ENCODE data around the gene CERK.

CERK gene

DNA sequence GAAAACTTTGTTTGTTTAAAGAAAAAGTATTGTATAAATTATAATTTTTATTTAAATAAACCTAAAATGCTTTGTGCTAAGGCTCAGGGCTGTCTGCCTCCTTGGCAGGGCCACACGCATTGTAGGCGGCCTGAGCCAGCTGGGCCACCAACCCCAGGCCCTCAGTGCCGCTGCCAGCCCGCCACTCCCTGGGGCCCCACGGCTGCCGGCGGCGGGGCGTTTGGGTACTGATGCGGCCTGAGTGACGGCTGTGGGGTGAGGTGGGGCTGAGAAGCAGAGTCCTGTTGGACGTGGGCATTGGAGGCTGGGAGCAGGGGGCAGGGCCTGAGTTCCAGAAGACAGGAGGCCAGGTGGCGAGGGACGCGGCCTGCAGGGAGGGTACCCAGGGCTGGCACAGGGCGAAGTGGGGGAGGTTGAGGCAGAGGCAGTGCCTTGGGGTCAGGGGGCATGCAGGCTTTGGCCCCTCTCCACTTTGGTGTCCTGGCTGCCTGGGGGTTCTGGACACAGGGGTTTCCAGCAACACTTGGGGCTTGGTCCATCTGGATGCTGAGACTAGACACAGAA, 58.3 kb downstream of the CERK start:
- no peak for DNase-seq (ENCODE audit: low spot score)
- FAIRE-seq = no peak

DNA sequence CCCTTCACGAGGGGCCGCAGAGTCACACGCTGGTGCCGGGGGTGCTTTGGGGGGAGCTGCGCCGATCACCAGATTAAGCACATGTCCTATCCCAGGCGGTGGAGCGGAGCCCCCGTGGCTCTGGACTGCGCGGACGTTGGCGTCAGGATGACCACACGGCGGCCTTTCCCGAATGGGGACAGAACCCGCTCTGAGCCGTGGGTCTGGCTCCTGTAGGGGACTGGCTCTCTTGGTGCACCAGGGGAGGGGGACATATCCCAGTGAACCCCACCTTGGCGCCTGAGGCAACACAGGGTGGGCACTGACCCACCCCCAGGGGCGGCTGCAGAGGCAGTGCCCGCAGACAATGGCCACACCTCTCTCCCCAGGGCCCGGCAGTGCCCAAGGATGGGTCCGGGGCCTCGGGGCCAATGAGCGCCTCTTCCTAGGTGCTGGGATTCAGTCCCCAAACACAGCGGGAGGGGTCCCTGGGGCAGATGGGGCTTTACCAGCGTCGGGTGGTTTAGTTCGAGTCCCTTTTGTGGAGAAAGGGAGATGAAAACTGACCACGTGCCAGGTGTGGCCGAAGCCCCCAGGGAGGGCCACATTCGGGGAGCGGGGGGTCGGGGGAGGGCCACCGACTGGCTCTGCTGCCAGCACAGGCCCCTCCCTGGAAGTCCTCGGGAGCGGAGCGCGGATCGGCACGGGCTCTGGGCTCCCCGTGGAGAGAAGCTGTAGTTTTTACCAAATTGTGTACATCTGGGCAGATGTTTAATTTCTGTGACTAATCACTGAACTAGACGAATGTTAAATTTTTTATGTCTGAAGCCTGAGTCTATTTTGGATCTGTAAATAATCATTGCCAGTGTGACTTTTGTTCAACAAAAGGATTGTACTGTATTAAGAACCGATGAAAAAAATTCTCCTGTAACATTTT, 59.0 kb downstream of the CERK start:
- DNase-seq (ENCODE audit: low spot score) (no peak), FAIRE-seq (no peak)

DNA sequence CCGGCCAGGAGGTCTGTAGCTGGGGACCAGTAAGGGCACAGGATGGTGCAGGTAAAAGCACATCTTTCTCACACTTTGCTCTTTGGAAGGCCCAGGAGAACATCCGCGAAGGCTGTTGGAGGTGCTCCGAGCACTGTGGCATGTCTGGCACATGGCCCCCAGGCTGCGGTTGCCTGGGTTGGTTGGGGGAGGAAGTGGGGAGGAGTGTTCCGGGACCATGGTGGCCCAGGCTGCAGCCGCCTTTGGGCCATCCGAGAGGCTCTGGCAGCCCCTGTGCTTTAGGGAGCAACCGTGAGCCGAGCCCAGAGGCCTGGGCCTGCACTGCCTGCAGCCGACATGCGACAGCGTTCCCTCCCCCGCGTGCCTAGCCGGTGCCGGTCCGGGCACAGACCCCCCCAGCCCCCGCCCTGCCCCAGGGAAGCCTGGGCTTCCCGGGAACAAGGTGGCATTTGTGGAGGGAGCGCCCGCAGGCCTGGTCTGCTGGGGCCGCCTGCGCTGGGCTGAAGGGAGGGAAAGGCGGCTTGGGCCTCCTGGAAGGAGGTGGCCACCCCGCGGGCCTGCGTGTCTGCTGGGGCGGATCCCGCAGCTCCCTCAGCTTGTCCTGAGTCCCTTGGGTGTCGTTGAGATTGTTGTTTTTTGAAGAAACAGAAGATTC, 59.9 kb downstream of the CERK start:
- FAIRE-seq (no peak), DNase-seq (ENCODE audit: low spot score) (no peak)

DNA sequence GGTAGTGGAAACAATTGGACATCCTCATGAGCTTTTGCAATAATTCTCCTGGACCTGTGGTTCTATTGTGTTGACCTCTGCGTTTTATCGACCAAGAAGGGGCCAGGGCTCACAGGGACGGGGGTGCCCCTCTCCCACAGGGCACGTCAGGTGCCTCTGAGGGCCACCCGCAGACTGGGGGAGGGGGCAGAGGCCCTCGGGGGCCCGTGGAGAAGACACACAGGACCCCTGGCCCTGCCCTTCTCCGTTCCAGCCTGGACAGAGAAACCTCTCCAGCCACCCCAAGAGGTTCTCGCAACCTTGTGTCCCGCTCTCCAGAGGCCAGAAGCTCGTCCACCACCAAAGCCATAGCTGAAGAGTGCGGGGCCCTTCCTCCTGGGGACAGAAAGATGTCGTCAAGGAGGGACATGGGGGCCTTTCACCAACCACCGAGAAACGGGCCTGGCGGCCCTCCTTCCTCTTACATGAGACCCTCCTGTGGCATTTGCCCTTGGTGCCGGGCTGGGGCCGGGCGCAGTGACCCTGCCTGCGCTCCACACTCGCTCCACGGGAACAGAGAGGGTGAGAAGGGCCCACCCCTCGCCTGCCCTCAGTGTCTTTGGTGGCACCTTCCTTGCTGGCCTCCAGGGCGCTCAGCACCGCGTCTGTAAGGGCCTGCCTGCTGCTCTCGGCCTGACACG, 60.6 kb downstream of the CERK start:
- DNase-seq (ENCODE audit: low spot score) (no peak), FAIRE-seq (no peak)

DNA sequence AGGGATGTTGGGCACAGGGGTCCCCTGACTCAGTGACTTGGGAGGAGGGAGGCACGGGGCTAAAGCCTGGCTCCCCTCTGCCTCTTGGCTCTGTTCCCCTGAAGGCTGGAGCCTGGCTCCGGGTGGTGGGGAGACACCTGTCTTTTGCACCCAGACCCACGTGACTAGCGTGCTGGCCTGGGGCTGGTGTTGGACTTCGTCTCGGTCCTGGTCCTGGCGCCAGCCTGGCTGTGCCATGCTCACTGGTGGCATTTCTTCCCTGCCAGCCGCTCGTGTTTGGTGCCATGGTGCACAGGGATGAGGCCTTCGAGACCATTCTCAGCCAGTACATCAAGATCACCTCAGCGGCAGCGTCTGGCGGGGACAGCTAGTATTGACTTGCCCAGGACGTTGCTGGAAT, 61.2 kb downstream of the CERK start:
- DNase-seq (ENCODE audit: low spot score) (no peak), FAIRE-seq (no peak)

DNA sequence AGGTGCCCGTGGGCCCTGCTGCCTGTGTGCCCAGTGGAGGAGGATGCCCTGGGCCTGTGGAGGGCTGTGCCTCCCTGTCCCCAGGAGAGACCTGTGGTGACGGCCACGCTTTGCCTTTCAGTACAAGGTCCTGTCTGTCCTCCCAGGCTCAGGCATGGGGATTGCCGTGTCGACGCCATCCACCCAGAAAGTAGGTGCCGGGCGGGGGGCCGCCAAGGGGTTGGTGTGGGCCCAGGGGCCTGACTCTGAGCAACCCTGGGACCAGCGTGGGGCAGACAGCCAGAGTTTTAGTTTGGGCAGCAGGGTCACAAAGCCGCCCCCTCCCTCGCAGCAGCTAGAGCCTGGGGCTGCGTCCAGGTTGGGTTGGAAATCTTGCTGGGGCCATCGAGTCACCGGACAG, 61.6 kb downstream of the CERK start:
- no peak for FAIRE-seq
- DNase-seq (ENCODE audit: low spot score) = no peak

DNA sequence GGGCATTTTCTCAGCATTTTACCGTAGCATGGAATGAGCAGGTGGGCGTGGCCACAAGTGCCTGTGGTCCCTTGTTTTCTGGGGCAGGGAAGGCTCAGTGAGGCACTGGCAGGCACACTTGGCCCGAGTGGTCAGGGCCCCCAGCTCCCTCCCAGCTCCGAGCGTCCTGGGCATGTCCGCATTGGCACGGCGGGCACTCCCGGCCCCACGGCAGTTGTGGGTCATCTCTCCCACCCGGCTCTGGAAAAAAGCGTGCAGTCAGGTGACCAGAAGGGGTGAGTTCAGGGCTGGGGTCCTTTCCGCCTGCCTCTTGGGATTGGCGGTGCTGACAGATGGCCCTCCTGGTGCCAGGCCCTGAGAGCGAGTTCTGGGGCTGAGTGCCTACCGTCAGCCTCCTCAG, 62.1 kb downstream of the CERK start:
- DNase-seq (ENCODE audit: low spot score) = no peak
- no peak for FAIRE-seq

DNA sequence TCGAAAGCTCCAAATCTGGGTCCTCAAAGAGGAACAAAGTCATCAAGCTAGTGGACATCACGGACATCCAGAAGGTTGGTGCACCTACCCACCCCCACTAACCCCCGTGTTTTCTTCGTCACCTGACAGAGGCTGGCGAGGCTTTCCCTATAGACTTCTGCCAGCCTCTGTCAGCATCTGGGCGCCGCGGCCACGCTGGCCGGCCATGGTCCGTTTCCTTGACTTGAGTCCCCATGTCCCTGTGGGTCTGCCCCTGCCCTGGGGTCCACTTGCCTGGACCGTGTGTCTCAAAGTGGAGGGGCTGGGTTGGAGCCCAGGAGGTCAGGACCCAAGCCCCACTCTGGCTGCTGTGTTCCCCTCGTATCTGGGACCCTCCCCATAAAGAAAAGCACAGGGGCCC, 62.6 kb downstream of the CERK start:
- FAIRE-seq = no peak
- DNase-seq (ENCODE audit: low spot score) = no peak

DNA sequence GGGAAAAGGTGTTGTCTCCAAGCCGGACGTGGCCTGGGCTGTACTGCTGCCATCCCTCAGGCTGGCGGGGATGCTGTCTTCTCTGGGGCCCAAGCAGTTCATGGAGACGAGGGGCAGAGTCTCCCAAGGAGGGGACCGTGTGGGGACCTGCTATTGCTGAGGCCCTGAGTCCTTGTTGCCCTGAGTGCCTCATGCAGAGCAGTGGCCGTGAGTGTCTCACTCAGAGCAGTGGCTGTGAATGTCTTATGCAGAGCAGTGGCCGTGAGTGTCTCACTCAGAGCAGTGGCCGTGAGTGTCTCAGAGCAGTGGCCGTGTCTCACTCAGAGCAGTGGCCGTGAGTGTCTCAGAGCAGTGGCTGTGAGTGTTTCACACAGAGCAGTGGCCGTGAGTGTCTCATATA, 63.1 kb downstream of the CERK start:
- DNase-seq (ENCODE audit: low spot score) = no peak

DNA sequence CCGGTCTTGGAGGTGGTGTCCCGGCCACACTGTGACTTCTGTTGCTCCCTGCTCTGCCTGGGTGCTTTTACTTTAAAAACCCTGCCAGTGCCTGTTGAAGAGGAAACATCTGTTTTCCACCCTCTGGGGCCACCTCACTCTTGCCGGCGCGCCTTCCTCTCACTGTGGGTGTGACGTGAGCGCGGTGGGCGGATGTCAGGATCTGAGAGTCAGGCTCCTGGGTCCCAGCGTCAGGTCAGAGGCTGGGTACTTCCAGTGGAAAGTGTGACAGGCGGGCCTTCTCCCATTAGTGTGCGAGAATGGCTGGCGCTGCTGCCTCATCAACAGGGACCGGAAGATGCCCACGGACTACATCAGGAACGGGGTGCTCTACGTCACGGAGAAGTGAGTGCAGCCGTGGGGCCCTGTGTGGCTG, 63.7 kb downstream of the CERK start:
- DNase-seq (ENCODE audit: low spot score) (no peak), FAIRE-seq (no peak)

More for the DNA sequence above, 63.1 kb downstream of the CERK start:
- no peak for FAIRE-seq

DNA sequence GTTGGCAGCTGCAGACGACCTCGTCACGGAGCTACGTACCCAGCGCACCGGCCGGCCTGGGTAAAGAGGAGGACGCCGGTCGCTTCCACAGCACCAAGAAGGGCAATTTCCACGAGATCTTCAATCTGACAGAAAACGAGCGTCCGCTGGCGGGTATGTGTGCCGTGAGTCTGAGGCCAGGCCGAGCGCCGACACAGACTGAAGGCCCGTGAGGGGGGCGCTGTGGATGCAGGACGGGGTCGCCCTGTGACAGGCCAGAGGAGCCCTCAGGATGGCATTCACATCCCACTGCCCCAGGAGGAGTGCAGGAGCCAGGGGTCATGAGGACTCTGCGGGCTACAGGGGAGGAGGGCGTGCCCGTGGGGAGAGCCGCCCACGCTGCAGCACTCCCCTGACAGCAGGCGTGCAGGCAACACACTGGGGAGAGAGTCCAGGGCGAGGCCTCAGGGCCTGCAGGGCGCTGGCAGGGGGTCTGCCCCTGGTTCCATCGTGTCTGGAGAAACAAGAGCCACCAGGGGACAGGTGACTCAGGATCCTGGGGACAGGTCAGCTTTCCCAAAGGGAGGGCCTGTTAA, 64.3 kb downstream of the CERK start:
- DNase-seq (ENCODE audit: low spot score) (no peak), FAIRE-seq (no peak)

DNA sequence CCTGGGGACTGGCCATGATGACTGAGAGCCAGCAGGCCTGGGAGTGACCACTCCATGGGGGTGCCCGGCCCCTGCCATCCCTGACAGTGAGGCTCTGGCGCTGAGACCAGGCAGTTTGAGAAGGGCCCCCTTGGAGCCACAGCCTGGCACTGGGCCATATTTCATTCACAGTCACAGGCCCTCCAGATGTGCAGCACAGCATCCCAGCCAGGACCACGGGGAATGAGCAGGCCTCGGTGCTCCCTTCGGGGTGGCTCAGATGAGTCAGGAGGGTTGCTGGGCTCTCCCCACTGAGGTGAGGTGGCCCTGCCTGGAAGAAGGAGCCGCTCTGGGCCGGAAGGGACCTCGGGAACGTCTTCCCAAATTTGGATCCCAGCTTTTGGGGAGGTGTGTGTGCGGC, 64.8 kb downstream of the CERK start:
- DNase-seq (ENCODE audit: low spot score) (no peak), FAIRE-seq (no peak)

DNA sequence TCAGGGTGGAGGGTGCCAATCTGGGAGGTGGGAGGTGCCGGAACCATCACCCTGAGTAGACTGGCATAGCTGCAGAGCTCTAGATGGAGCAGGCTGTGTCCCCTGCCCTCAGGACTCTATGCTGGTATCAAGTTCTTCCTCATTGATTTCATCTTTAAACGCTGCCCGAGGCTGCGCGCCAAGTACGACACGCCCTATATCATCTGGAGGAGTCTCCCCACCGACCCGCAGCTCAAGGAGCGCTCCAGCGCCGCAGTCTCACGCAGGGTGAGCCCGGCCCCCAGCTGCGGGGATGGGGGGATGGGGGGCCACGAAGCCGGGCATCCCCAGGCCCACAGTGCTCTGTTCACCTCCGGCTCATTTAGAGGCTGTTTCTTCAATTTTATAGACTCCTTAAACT, 65.3 kb downstream of the CERK start:
- DNase-seq (ENCODE audit: low spot score) = no peak
- FAIRE-seq = no peak

DNA sequence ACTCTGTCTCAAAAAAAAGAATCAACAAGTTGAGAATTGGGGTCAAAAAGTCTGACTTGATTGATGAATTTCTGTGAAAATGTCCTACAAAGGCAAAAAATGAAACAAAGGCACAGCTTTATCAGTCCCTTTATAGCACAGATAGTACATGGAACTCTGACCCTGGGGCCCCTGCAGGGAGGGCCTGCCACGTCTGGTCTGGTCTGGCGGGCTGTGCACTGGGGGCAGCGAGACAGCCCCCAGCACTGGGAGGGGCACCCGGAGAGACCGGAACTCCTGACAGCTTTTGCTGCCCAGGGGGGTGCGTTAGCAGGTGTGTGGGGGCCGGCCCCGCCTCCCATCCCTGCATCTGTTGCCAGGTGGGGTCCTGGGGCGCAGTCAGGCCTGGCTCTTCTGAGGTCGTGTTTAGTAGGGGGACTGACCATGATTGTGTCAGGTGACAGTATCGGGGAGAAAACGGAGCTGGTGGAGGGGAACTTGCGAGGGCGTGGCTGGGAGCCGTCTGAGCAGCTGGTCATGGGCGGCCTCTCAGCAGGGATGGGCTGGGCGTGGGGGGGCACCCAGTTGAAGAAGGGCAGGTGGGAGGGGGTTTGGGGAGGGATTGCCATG, 66.1 kb downstream of the CERK start:
- FAIRE-seq = no peak
- DNase-seq (ENCODE audit: low spot score) = no peak

DNA sequence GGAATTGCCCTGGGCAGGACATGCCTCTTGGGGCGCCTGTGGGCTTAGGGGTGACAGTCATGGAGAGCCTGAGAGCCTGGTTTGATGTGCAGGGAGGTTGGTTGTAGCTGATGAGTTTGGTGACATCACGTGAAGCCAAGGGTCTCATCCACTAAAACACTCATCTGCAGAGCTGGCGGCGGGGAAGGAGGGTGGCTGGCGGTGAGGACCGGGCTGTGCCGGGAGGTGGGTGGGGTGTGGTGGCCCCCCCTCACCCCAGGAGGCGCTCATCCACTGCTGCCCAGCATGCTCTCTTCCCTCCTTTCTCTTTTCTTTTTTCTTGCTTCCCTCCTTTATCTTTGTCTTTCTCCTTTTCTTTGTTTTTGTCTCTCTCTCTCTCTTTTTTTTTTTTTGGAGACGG, 68.9 kb downstream of the CERK start:
- FAIRE-seq = no peak
- no peak for DNase-seq (ENCODE audit: low spot score)

DNA sequence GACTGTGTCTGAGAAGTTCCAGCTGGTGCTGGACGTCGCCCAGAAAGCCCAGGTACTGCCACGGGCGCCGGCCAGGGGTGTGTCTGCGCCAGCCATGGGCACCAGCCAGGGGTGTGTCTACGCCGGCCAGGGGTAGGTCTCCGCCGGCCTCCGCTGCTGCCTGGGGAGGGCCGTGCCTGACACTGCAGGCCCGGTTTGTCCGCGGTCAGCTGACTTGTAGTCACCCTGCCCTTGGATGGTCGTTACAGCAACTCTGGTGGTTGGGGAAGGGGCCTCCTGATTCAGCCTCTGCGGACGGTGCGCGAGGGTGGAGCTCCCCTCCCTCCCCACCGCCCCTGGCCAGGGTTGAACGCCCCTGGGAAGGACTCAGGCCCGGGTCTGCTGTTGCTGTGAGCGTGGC, 69.9 kb downstream of the CERK start:
- DNase-seq (ENCODE audit: low spot score) = no peak
- FAIRE-seq = no peak

DNA sequence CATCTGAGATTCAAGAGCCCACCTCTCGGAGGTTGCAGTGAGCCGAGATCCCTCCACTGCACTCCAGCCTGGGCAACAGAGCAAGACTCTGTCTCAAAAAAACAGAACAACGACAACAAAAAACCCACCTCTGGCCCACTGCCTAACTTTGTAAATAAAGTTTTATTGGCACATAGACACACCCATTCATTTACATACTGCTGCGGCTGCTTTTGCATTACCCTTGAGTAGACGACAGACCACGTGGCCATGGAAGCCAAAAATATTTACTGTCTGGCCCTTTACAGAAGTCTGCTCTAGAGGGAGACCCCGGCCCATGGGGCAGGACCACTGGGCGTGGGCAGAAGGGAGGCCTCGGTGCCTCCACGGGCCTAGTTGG, 70.8 kb downstream of the CERK start:
- FAIRE-seq = no peak
- no peak for DNase-seq (ENCODE audit: low spot score)

DNA sequence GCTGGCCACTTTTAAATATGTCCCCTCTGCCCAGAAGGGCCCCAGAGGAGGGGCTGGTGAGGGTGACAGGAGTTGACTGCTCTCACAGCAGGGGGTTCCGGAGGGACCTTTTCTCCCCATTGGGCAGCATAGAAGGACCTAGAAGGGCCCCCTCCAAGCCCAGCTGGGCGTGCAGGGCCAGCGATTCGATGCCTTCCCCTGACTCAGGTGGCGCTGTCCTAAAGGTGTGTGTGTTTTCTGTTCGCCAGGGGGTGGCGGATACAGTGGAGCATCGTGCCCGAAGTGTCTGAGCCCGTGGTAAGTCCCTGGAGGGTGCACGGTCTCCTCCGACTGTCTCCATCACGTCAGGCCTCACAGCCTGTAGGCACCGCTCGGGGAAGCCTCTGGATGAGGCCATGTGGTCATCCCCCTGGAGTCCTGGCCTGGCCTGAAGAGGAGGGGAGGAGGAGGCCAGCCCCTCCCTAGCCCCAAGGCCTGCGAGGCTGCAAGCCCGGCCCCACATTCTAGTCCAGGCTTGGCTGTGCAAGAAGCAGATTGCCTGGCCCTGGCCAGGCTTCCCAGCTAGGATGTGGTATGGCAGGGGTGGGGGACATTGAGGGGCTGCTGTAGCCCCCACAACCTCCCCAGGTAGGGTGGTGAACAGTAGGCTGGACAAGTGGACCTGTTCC, 71.3 kb downstream of the CERK start:
- FAIRE-seq (no peak), DNase-seq (ENCODE audit: low spot score) (no peak)

DNA sequence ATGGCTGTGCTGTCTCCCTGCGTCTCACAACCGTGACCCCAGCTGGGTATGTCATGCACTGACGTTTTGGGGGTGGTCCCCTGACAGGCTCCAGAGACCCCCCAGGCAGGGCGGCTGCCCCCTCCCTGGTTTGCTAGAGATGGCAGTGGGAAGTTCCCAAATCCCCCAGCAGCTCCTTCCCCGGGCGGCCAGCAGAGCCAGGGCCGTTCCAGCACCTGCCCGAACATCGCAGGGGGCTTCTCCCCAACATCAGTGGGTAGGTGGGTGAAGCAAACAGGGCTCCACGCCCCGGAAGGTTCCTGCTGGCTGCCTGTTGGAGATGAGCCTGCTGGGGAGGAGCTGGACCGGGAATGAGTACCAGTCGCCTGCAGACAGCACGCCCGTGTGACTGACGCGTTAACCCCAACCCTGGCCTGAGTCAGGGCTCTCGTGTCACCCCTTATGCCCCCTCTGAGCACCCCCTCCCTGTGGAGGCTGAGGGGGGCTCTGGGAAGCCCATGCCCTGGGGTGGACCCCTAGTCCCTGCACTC, 72.2 kb downstream of the CERK start:
- DNase-seq (ENCODE audit: low spot score) = no peak
- no peak for FAIRE-seq

DNA sequence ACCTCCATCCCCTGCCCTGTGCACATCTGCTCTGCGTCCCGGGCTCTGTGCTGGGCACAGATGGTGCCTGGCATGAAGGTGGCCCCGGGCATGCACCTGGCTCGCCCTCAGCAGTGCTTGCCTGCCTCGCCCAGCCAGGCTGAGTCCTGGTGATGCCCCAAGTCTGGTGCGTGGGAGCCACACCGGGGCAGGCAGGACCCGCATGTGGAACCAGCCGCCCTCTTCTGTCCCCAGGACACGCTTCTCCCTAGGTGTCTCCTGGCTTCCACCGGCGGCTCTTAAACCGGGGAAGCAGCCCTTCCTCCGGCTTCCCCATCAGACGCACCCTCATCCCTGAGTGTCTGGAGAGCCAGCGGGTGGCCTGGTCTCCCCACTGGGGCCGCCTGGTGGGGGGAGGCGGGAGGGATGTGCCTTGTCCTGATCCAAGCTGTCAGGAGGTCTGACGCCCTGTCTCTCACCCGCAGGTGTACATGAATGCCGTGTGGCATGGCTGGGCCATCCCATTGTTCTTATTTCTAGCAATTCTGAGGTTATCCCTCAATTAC, 72.8 kb downstream of the CERK start:
- FAIRE-seq (no peak), DNase-seq (ENCODE audit: low spot score) (no peak)

All from RCC 7860 (cell line).